Duodenal mucosa (tissue), 2 donors: ENCODE data around the gene ZSCAN30.
"Not testable (repeated sequence)": the region's sequence is repeated elsewhere in the genome, so short reads cannot be mapped to it uniquely, and the experiment has no call there.

Experiments
- H3K27ac ChIP-seq: one replicate; pipeline ENCODE4 v1.7.0; 2013; ENCODE audit warnings: low read depth, low read length
- H3K27me3 ChIP-seq, 2 donors: one replicate each; pipeline ENCODE4 v1.7.0; 2013; ENCODE audit warnings: low read length in 2 of 2, control low read depth in 1 of 2; ENCODE audit not compliant: insufficient read depth in 2 of 2, control insufficient read depth in 1 of 2
- H3K36me3 ChIP-seq, 2 donors: one replicate each; pipeline ENCODE4 v1.7.0; 2013; ENCODE audit warnings: low read length in 2 of 2, control low read depth in 1 of 2; ENCODE audit not compliant: insufficient read depth in 2 of 2, control insufficient read depth in 1 of 2
- H3K4me1 ChIP-seq, 2 donors: one replicate each; pipeline ENCODE4 v1.7.0; 2013; ENCODE audit warnings: low read length in 2 of 2, control low read depth in 1 of 2; ENCODE audit not compliant: insufficient read depth in 2 of 2, control insufficient read depth in 1 of 2
- H3K4me3 ChIP-seq, 2 donors: one replicate each; pipeline ENCODE4 v1.7.0; 2013; ENCODE audit warnings: low read length in 2 of 2, low read depth in 1 of 2
- H3K9ac ChIP-seq, 2 donors: one replicate each; pipeline ENCODE4 v1.7.0; 2013; ENCODE audit warnings: low read length in 2 of 2, low read depth in 1 of 2
- H3K9me3 ChIP-seq, 2 donors: one replicate each; pipeline ENCODE4 v1.7.0; 2013; ENCODE audit warnings: low read length in 2 of 2, control low read depth in 1 of 2; ENCODE audit not compliant: control insufficient read depth in 1 of 2

The ZSCAN30 gene

GRCh38 chr18:35241448-35241804 lies 48.6 kb downstream of the ZSCAN30 start:
- Histone ChIP-seq H3K36me3 (peaks cover 28 to 40% of the 10 kb centered on the region in 2 donors), H3K9me3 (peaks cover 6 to 10% of the 10 kb centered on the region in 2 donors), H3K9ac (peak overlapping the region; percentile 79 to 89), H3K27ac (peak overlapping the region; percentile 94), H3K4me3 (peak overlapping the region; percentile 85 to 91), H3K27me3 (no peaks in the 10 kb centered on the region), H3K4me1 (peaks cover 3 to 8% of the 10 kb centered on the region in 2 donors)

DNA sequence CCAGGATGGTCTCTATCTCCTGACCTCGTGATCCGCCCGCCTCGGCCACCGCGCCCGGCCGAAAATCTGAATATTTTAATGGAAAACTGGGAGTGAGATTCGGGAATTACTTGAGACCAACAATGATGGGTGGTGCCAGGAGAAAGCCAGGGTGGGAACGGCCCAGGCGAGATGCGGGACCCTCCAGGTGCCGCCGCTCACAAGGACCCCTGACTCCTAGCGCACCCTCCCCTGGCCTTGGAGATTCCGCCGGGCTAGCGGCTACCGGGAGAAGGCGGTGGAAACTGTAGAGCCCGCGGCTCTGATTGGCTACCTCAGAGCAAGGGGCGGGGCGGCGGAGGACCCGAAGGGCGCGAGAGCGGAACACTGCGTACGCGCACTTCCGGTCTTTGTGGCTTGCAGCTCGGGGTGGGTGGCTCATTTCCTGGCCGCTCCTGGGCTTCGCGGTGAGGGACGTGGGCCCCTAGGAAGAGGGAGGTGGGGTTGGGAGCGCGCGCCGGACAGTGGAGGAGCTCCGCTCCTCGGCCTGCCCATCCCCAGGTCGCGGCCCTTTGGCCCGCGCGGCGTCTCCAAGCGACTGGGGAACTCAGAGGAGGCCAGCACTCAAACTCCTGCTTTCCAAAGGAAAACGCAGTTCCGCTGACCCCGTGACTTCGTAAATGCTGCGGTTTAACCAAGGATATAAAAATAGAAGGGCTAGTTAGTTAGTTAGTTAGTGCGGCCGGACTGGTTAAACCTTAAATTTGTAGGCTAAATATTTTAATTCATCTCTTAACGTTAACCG lies 49.2 kb downstream of the ZSCAN30 start, which contains the start of gene ZNF397:
Gene ZNF397 (plus strand): TSS at position 371 of the 784 bp plus-strand sequence. CDS start 1,437 bp downstream, outside the sequence.
- H3K9ac ChIP-seq = peak within 1 kb of the TSS; percentile 84 to 89
- H3K27ac ChIP-seq = peak within 1 kb of the TSS; percentile 94
- H3K4me3 ChIP-seq = peak within 1 kb of the TSS; percentile 85 to 91
- no peaks in the 10 kb centered on the region for H3K27me3 ChIP-seq
- H3K9me3 ChIP-seq = peaks cover 2 to 8% of the 10 kb centered on the region in 2 donors
- H3K4me1 ChIP-seq = peaks cover 3 to 8% of the 10 kb centered on the region in 2 donors
- peaks cover 26 to 34% of the 10 kb centered on the region in 2 donors for H3K36me3 ChIP-seq

DNA sequence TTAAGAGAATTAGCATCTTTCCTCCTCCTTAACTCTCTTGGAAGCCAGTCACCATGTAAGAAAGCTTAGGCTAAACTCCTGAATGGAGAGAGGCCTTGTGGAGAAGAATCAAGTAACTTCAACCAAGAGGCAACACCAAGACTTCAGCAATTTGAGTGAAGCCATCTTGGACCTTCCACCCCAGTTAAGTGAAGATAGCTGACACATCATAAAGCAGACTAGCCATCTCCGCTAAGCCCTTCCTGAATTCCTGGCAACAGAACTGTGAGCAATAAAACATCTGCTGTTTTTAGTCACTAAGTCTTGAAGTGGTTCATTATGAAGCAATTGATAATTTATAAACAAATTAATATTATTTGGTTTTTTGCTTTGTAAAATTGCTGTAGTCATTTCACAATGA lies 50.7 kb downstream of the ZSCAN30 start:
- Histone ChIP-seq H3K4me3 (no peak overlapping the region), H3K4me1 (peaks cover 3 to 8% of the 10 kb centered on the region in 2 donors), H3K9me3 (no peaks in the 10 kb centered on the region), H3K27ac (no peak overlapping the region), H3K9ac (no peak overlapping the region), H3K27me3 (no peaks in the 10 kb centered on the region), H3K36me3 (peaks cover 13 to 19% of the 10 kb centered on the region in 2 donors)

- H3K36me3 ChIP-seq = no peaks in the 10 kb centered on the region
- H3K27ac ChIP-seq = no peak overlapping the region
- H3K9me3 ChIP-seq = no peaks in the 10 kb centered on the region
- H3K4me3 ChIP-seq = no peak overlapping the region
- peaks cover 3 to 4% of the 10 kb centered on the region in 2 donors for H3K4me1 ChIP-seq
- H3K27me3 ChIP-seq = no peaks in the 10 kb centered on the region
- no peak overlapping the region for H3K9ac ChIP-seq
Observed at GRCh38 chr18:35236571-35237363, 53.3 kb downstream of the ZSCAN30 start.

DNA sequence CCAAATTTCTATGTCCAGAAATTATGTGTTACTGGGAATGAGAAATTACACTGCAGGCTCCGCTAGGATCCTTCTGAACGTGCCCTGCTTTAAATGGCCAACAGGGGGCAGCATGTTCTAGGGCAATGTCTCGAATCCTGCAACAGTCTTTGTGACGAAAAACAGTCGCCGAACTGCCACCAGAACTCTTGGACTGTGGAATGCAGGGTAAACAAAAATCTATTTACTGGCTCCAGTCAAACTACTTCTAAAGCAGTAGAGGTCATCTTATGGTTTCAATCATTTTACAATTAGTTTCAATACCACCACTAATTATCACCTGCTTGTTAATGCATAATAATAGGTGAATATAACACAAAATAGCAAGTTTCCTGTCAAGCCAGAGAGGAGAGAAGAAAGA lies 59.0 kb downstream of the ZSCAN30 start:
- H3K36me3 ChIP-seq = no peaks in the 10 kb centered on the region
- H3K9ac ChIP-seq = no peak overlapping the region
- H3K4me1 ChIP-seq = peaks cover 0 to 4% of the 10 kb centered on the region in 2 donors
- no peaks in the 10 kb centered on the region for H3K27me3 ChIP-seq
- H3K9me3 ChIP-seq = no peaks in the 10 kb centered on the region
- peak overlapping the region in 1 of 2 donors; percentile 50 for H3K4me3 ChIP-seq
- H3K27ac ChIP-seq = no peak overlapping the region

- Histone ChIP-seq H3K4me3 (no peak overlapping the region), H3K36me3 (no peaks in the 10 kb centered on the region), H3K9me3 (no peaks in the 10 kb centered on the region), H3K27ac (no peak overlapping the region), H3K4me1 (peaks cover 0 to 4% of the 10 kb centered on the region in 2 donors), H3K27me3 (no peaks in the 10 kb centered on the region), H3K9ac (no peak overlapping the region)
Observed at GRCh38 chr18:35227254-35227653, 62.8 kb downstream of the ZSCAN30 start.

- H3K4me3 ChIP-seq = no peak overlapping the region
- no peaks in the 10 kb centered on the region for H3K9me3 ChIP-seq
- H3K27ac ChIP-seq = no peak overlapping the region
- H3K4me1 ChIP-seq = no peaks in the 10 kb centered on the region
- H3K36me3 ChIP-seq = no peaks in the 10 kb centered on the region
- H3K27me3 ChIP-seq = no peaks in the 10 kb centered on the region
- H3K9ac ChIP-seq = no peak overlapping the region
Observed at GRCh38 chr18:35223797-35224196, 66.2 kb downstream of the ZSCAN30 start.

DNA sequence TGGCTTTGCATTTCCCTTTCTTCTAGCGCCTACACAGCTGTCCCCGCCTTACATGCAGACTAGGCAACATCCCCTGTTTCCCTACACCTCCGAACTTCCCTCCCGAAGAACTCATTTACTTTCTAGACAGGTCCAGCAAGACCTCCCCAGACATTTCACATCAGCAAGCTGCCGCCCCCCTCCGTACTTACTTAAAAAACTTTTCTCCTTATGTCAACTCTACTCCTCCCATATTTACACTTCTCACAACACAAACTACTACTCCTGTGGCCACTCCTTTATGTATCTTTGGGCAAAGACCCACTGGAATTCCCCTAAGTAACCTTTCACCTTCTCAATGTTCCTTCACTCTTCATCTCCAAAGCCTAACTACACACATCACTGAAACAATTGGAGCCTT lies 69.6 kb downstream of the ZSCAN30 start:
- H3K4me3 ChIP-seq = no peak overlapping the region

DNA sequence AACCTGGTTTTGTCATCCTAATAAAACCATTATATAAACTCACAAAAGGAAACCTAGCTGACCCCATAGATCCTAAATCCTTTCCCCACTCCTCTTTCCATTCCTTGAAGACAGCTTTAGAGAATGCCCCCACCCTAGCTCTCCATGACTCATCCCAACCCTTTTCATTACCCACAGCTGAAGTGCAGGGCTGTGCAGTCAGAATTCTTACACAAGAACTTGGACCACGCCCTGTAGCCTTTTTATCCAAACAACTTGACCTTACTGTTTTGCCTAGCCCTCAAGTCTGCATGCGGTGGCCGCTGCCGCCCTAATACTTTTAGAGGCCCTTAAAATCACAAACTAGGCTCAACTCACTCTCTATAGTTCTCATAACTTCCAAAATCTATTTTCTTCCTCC lies 70.7 kb downstream of the ZSCAN30 start:
- H3K27ac ChIP-seq, H3K9ac ChIP-seq, H3K4me1 ChIP-seq, H3K36me3 ChIP-seq, H3K27me3 ChIP-seq, H3K4me3 ChIP-seq, H3K9me3 ChIP-seq: not testable (repeated sequence)

More for the DNA sequence above, 69.6 kb downstream of the ZSCAN30 start:
- Histone ChIP-seq H3K27ac (no peak overlapping the region), H3K27me3 (no peaks in the 10 kb centered on the region), H3K36me3 (no peaks in the 10 kb centered on the region), H3K9me3 (no peaks in the 10 kb centered on the region), H3K9ac (no peak overlapping the region), H3K4me1 (no peaks in the 10 kb centered on the region)

GRCh38 chr18:35216611-35217010 lies 73.4 kb downstream of the ZSCAN30 start:
- not testable (repeated sequence) for H3K4me3 ChIP-seq, H3K4me1 ChIP-seq, H3K27ac ChIP-seq, H3K9me3 ChIP-seq, H3K36me3 ChIP-seq, H3K27me3 ChIP-seq, H3K9ac ChIP-seq
